GM18502 (cell line): ENCODE measurements around the gene GYG1.
A peak's percentile ranks its signal among the peaks of the same experiment; 100 is the strongest.

ENCODE experiments used
- ATAC-seq: cut with Tn5 transposase; IDR thresholded peaks from one replicate; pipeline ENCODE4 v1.9.1; 2021; ENCODE audit warnings: mild to moderate bottlenecking; ENCODE audit not compliant: unreplicated experiment, poor library complexity

GYG1 gene

GRCh38 chr3:148991219-148992026 is at the start of gene GYG1:
Gene GYG1 (plus strand): TSS chr3:148991540. CDS start chr3:148991641, 101 bp downstream.
- peak; percentile 88 for ATAC-seq

GRCh38 chr3:148943506-148944205 is 47.7 kb upstream of the GYG1 start:
- ATAC-seq: peak; percentile 98

GRCh38 chr3:148945116-148945515 is 46.2 kb upstream of the GYG1 start:
- no peak for ATAC-seq

- no peak for ATAC-seq
Observed at GRCh38 chr3:148948913-148949657, 42.3 kb upstream of the GYG1 start.

- peak; percentile 56 for ATAC-seq
Observed at GRCh38 chr3:148950806-148951205, 40.5 kb upstream of the GYG1 start.

GRCh38 chr3:148951599-148952361 is 39.6 kb upstream of the GYG1 start:
- no peak for ATAC-seq

GRCh38 chr3:148953094-148953493 is 38.2 kb upstream of the GYG1 start:
- ATAC-seq: no peak

GRCh38 chr3:148954981-148955380 is 36.4 kb upstream of the GYG1 start:
- no peak for ATAC-seq

- ATAC-seq: no peak
Observed at GRCh38 chr3:148955544-148956346, 35.6 kb upstream of the GYG1 start.

- ATAC-seq: peak; percentile 63
Observed at GRCh38 chr3:148957586-148957985, 33.8 kb upstream of the GYG1 start.

- ATAC-seq: no peak
Observed at GRCh38 chr3:148958696-148959095, 32.6 kb upstream of the GYG1 start.

GRCh38 chr3:148962513-148962912 is 28.8 kb upstream of the GYG1 start:
- ATAC-seq: no peak

- ATAC-seq: no peak
Observed at GRCh38 chr3:148964809-148965208, 26.5 kb upstream of the GYG1 start.

GRCh38 chr3:148968321-148968720 is 23.0 kb upstream of the GYG1 start:
- no peak for ATAC-seq

- ATAC-seq: no peak
Observed at GRCh38 chr3:148970271-148970670, 21.1 kb upstream of the GYG1 start.

GRCh38 chr3:148971401-148972163 is 19.8 kb upstream of the GYG1 start:
- no peak for ATAC-seq

GRCh38 chr3:148974726-148975125 is 16.6 kb upstream of the GYG1 start:
- peak; percentile 87 for ATAC-seq

- no peak for ATAC-seq
Observed at GRCh38 chr3:148975248-148975647, 16.1 kb upstream of the GYG1 start.

GRCh38 chr3:148975696-148976095 is 15.6 kb upstream of the GYG1 start:
- no peak for ATAC-seq
